OCI-LY7 (cell line): ENCODE results near the gene N4BP2. TPM values are rescaled to one million over a fixed set of nuclear protein-coding genes. Genes with fewer than 3 reads are reported as not detected.

ENCODE experiments used
- BruUV-seq: library from RNA; stranded (reverse); fragments of 400-500 nt; replicated peaks from 2 replicates; lab custom pipeline; 2021; lab: Mats Ljungman, UMichigan
- CTCF ChIA-PET: fragments of 300-600 bp; sonication (Branson Sonifier 250); formaldehyde crosslinking; loops from one replicate; lab custom pipeline; 2022; ENCODE audit warnings: antibody characterized with exemption; ENCODE audit not compliant: unreplicated experiment; lab: Charles Lee
- POLR2A ChIA-PET: fragments of 300-600 bp; sonication (Branson Sonifier 250); formaldehyde crosslinking; loops from one replicate; lab custom pipeline; 2022; ENCODE audit warnings: antibody characterized with exemption; lab: Charles Lee
- DNase-seq: peaks from one replicate; pipeline ENCODE4 v3.0.0-alpha.2; 2015; ENCODE audit warnings: low spot score
- H2AFZ ChIP-seq: fragments of 200-600 bp; sonication (generic), shearing (Covaris generic); 2 replicates; pipeline ENCODE4 v1.6.1; 2014; ENCODE audit warnings: mild to moderate bottlenecking, antibody characterized with exemption, low read length, moderate library complexity
- H3K27ac ChIP-seq: fragments of 200-600 bp; sonication (generic); 2 replicates; pipeline ENCODE4 v1.5.1; 2014; ENCODE audit warnings: mixed run types, low read depth, mild to moderate bottlenecking, moderate library complexity, low read length, inconsistent platforms; ENCODE audit not compliant: poor library complexity, severe bottlenecking
- H3K36me3 ChIP-seq: fragments of 200-600 bp; sonication (generic); 2 replicates; pipeline ENCODE4 v1.6.1; 2014; ENCODE audit warnings: mild to moderate bottlenecking, antibody characterized with exemption, low read length, moderate library complexity, mixed read lengths; ENCODE audit not compliant: insufficient read depth
- H3K4me1 ChIP-seq: fragments of 200-600 bp; sonication (generic); 2 replicates; pipeline ENCODE4 v1.5.1; 2014; ENCODE audit warnings: mild to moderate bottlenecking, low read length; ENCODE audit not compliant: insufficient read depth, poor library complexity, severe bottlenecking
- H3K4me2 ChIP-seq: fragments of 200-600 bp; sonication (generic); 2 replicates; pipeline ENCODE4 v1.6.1; 2014; ENCODE audit warnings: mild to moderate bottlenecking, low read length
- H3K4me3 ChIP-seq: fragments of 200-600 bp; sonication (generic); 2 replicates; pipeline ENCODE4 v1.5.1; 2014; ENCODE audit warnings: mild to moderate bottlenecking, low read depth, low read length; ENCODE audit not compliant: poor library complexity, severe bottlenecking
- H3K79me2 ChIP-seq: fragments of 200-600 bp; sonication (generic); 2 replicates; pipeline ENCODE4 v1.6.1; 2016; ENCODE audit warnings: low read depth, mild to moderate bottlenecking, low read length, moderate library complexity, mixed read lengths; ENCODE audit not compliant: insufficient read depth
- H3K9me2 ChIP-seq: fragments of 200-600 bp; sonication (generic); 2 replicates; pipeline ENCODE4 v1.6.1; 2016; ENCODE audit warnings: mild to moderate bottlenecking, low read length, mixed read lengths; ENCODE audit not compliant: insufficient read depth
- H3K9me3 ChIP-seq: fragments of 200-600 bp; sonication (generic); 2 replicates; pipeline ENCODE4 v1.6.1; 2014; ENCODE audit warnings: mild to moderate bottlenecking, mixed run types, low read length, mixed read lengths
- H4K20me1 ChIP-seq: fragments of 200-600 bp; sonication (generic); 2 replicates; pipeline ENCODE4 v1.6.1; 2014; ENCODE audit warnings: mild to moderate bottlenecking, antibody characterized with exemption, low read length, moderate library complexity, mixed read lengths; ENCODE audit not compliant: insufficient read depth
- EZH2phosphoT487 ChIP-seq: fragments of 200-600 bp; sonication (generic); IDR thresholded peaks from 2 replicates; pipeline ENCODE4 v1.6.1; 2018; ENCODE audit warnings: low read depth, borderline replicate concordance, mild to moderate bottlenecking, mixed run types, antibody characterized with exemption, low read length, moderate library complexity, mixed read lengths
- intact Hi-C: fragments of 100-400 bp; cut with micrococcal nuclease; formaldehyde crosslinking; loops from one replicate; pipeline ENCODE4 v1.10.0; 2022; ENCODE audit not compliant: unreplicated experiment
- total RNA-seq, 2 experiments: library from RNA; depleted of rRNA in 1 of 2; stranded (reverse); fragments of >200 nt in 1 of 2; shearing (Covaris generic) in 1 of 2; gene quantifications; 2 replicates each; pipeline ENCODE4 v1.2.3, GENCODE V29; 2014 to 2022
- TF ChIP-seq, protein P1 (sequence below): fragments of 200-600 bp; sonication (generic); conservative IDR thresholded peaks from 2 replicates; pipeline ENCODE4 v1.5.1; 2014; ENCODE audit warnings: mild to moderate bottlenecking, antibody characterized with exemption, low read length, moderate library complexity, mixed read lengths

N4BP2 gene
- total RNA-seq, 2 experiments from 2014 or later: 11.4 to 17.8 TPM

DNA sequence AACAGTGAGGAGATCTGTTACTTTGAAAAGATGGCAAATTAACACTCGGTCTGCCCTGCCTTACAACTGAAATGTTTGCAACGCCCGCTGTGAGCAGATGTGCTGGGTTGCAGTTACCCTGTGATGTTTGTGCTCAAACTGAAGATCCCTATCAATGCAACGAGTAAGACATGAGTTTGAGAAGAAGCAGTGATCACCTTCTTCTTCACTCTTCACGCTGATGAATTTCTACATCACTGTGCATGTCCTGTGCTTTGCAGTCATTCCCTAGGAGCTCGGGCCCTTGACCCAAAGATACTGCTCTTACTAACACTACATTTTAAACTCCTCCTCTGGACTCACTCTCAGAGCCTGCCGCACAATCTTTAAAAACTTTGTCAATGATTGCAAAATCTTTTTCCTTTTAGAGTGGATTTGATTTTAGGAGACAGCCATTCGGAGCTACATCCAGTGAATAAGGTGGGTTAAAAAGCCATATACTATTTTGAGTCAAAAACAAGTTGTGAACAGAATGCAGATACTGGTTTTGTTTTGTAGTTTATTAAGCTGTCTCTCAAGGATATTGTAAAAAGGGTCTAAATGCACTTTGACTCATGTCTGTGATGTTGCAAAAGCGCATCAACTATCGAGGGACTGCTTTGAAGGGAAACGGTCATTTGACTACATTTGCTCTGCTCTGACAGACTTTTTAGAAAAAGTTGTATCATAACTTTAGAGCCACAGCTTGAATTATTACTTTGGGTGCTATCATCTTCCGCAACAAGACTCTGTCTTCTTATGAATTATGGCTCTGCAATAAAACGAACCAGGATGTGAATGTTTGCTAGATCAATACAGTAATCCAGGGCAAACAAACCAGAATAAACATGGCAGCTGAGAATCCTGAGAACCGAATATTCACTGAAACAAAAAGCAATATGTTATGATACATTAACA, 134.5 kb downstream of the N4BP2 start:
- TSS peak; percentile 62 for BruUV-seq
- DNase-seq: peak; percentile 73
- no peaks in the 10 kb centered on the region for H3K9me3 ChIP-seq
- no peaks in the 10 kb centered on the region for H3K36me3 ChIP-seq
- H3K4me1 ChIP-seq: peaks cover 92% of the 10 kb centered on the region
- TF ChIP-seq, protein P1, sequence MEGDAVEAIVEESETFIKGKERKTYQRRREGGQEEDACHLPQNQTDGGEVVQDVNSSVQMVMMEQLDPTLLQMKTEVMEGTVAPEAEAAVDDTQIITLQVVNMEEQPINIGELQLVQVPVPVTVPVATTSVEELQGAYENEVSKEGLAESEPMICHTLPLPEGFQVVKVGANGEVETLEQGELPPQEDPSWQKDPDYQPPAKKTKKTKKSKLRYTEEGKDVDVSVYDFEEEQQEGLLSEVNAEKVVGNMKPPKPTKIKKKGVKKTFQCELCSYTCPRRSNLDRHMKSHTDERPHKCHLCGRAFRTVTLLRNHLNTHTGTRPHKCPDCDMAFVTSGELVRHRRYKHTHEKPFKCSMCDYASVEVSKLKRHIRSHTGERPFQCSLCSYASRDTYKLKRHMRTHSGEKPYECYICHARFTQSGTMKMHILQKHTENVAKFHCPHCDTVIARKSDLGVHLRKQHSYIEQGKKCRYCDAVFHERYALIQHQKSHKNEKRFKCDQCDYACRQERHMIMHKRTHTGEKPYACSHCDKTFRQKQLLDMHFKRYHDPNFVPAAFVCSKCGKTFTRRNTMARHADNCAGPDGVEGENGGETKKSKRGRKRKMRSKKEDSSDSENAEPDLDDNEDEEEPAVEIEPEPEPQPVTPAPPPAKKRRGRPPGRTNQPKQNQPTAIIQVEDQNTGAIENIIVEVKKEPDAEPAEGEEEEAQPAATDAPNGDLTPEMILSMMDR: 0 out of 2 replicates have a peak, but pooled peaks have one; percentile 3
- TF ChIP-seq EZH2phosphoT487: no peak
- H3K79me2 ChIP-seq: peaks cover 54% of the 10 kb centered on the region
- H4K20me1 ChIP-seq: no peaks in the 10 kb centered on the region
- no peaks in the 10 kb centered on the region for H3K9me2 ChIP-seq
- H2AFZ ChIP-seq: peak overlapping the region; percentile 83; the same call in 1 of the 2 replicates
- peak overlapping the region; percentile 93 for H3K27ac ChIP-seq
- intact Hi-C loops: loop anchor here (5.0 to 10.0 kb wide), 3 partner anchors 324 to 1021 kb away; partner anchors contain the start of gene APBB2
- H3K4me2 ChIP-seq: peak overlapping the region; percentile 84
- ChIA-PET CTCF (interaction anchor here (0.6 to 1.5 kb wide), 2 partner anchors 13 to 116 kb away, joined by 3 read pairs; no protein-coding TSS in a partner anchor), POLR2A (interaction anchor here (0.6 to 17.3 kb wide), 21 partner anchors 9 to 1603 kb away, joined by 3 to 212 read pairs (median 4); no protein-coding TSS in a partner anchor)
- H3K4me3 ChIP-seq: peak overlapping the region; percentile 79

DNA sequence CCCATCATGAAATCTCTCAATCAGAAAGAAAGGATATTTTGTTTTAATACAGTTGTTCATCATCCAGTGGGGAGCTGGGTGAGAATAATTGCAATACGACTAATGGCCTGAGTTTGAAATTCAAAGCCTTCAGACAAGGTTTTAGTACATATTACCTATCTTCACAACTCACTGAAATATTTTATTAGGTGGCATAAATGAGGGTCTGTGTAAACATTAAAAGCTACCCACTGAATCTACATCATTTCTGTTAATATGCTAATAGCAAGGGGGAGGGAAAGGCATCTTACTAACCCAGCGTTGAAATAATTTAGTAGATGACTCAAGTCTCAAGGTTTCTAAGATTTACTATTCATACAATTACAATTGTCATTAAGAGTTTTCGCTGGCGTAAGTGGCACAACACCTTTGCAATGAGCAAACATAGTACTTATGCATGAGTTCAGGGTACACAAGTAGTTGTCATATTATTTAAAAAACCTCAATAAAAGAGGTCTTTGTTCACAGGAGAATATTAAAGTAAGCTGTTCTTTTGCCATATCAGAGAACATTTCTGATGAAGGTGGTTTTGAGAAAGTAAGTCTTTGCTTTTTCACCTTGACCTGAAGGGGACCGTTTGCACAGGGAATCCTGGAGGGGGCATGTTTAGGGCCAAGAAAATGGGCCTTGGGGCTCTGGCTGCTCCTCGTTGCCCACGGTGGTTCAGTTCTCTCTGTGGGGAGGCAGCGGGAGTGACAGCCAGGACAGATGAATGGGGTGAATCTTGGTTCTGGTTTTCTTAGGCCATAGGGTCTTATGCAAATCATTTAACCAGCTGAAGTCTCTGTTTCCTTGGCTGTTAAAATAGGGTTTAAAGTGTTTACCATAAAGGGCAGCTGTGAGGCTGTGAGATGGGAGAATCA, 135.7 kb downstream of the N4BP2 start:
- CTCF ChIA-PET: interaction anchor here (1.5 kb wide), 1 partner anchor 115 kb away, joined by 3 read pairs; no protein-coding TSS in a partner anchor
- intact Hi-C loops: loop anchor here (5.0 to 10.0 kb wide), 3 partner anchors 322 to 1020 kb away; partner anchors contain the start of gene APBB2
- H3K9me3 ChIP-seq: no peaks in the 10 kb centered on the region
- H3K79me2 ChIP-seq: peaks cover 65% of the 10 kb centered on the region
- TF ChIP-seq EZH2phosphoT487: no peak
- TF ChIP-seq, protein P1: no peak; the same call in 1 of the 2 replicates
- H3K27ac ChIP-seq: peak overlapping the region; percentile 93
- peak overlapping the region; percentile 83; the same call in 1 of the 2 replicates for H2AFZ ChIP-seq
- peak overlapping the region; percentile 79 for H3K4me3 ChIP-seq
- TSS peak; percentile 89 for BruUV-seq
- H3K9me2 ChIP-seq: no peaks in the 10 kb centered on the region
- peak overlapping the region; percentile 84 for H3K4me2 ChIP-seq
- peaks cover 5% of the 10 kb centered on the region; the same call in 1 of the 2 replicates for H3K36me3 ChIP-seq
- H3K4me1 ChIP-seq: peaks cover 84% of the 10 kb centered on the region
- H4K20me1 ChIP-seq: no peaks in the 10 kb centered on the region
- POLR2A ChIA-PET: interaction anchor here (0.5 to 17.3 kb wide), 15 partner anchors 8 to 1765 kb away, joined by 3 to 212 read pairs (median 4); no protein-coding TSS in a partner anchor
- DNase-seq: peak; percentile 77
